ENCODE measurements around the gene ANXA8.

Gene ANXA8

DNA sequence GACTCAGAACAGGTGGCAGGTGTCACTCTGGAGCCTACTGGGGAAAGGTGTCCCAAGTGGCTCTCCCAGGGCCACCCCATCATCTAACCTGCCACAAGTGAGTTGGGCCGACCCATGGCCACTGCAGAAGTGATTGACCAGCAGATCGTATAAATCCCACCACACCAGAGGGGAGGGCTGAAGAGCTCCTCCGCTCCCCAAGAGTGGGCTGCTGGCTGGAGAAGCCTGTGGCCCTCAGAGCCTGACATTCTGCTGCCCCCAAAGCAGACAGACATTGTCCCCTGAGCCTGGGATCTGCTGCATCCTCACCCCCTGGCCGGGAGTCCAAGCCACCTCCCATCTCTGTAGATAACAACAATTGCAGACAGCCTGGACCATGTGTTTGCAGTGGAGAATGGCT lies 36.7 kb downstream of the ANXA8 start:
- no peak for DNase-seq (ENCODE audit: low spot score)

DNA sequence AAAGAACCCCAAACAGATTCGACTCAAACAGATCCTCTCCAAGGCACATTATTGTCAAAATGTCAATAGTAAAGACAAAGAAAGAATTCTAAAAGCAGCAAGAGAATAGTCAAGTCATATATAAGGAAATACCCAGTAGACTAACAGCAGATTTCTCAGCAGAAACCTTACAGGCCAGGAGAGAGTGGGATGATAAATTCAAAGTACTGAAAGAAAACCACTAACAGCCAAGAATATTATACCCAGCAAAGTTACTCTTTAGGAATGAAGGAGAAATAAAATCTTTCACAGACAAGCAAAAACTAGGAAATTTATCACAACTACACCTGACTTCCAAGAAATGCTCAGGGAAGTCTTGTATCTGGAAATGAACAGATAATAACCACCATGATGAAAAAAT lies 38.2 kb downstream of the ANXA8 start:
- no peak for DNase-seq (ENCODE audit: low spot score)

DNA sequence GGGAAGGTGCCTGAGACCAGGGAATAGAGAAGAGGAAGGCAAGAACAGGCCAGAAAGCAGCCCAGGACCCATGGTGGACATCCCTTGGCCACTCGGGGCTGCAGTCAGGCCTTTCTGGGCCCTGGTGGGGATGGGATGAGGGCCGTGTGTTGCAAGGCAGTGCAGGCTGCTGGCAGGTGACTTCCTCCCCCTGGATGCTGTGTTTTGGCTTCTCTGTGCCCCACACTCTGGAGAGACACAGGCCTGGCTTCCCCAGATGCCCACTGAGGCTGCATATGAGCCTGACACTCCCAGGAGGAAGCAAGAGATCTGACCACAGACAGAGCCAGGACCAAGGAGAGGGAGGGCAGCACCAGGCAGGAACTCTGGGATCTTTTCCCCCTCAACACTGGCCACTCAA lies 39.9 kb downstream of the ANXA8 start:
- DNase-seq (ENCODE audit: low spot score), result no peak

DNA sequence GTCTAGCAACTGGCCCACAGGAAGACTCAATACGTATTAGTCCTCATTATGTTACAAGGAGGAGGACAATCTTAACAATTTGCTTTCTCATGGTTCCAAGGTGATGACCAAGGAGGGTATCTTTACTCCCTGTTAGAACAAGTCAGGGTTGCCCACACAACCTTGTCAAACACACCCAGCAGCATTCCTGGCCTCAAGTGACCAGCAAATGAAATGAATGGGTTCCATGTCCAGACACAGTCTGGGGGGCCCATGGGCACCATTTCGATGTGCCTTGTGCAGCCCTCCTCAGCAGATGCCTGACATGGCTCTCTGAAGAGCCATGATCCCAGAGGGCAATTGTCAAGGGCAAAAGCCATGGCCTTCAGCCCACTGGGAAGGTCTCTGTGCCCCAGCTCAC lies 40.8 kb downstream of the ANXA8 start:
- DNase-seq (ENCODE audit: low spot score), result no peak

DNA sequence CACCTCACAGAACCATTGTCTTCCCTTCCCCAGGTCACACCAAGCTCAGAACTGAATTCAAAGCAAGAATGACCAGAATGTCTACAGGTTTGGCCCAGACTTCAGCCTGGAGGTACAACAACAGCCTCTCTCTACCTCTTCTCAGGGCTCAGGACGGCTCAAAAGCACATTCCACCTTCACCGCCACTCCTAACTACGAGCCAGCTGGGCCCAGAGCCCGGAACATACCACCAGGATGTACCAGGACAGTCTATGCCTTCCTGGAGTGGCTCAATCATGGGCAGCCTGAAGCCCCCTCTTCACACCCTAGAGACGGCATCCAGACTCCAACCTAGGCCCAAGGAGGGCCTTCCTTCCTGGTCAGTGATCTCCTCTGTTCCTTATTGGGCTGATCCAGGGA lies 41.6 kb downstream of the ANXA8 start:
- DNase-seq (ENCODE audit: low spot score), result no peak

DNA sequence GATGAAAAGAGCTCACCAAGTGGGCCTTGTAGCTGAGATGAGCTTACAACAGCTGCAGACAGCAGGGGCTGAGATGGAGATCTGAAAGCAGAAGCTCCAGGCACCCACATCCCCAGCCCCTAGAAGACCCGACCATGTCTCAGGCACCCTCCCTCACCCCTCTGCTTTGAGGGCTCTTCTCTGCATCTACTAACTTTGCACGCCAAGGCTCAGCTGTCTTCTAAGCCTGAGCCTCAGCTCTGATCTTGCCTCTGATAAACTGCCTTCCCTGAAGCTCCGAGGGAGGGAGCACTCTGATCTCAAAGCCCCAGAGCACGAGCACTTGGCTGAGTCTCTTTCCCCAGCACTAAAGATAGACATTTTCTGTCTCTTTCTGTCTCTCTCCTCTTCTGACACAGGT lies 42.0 kb downstream of the ANXA8 start:
- no peak for DNase-seq (ENCODE audit: low spot score)

DNA sequence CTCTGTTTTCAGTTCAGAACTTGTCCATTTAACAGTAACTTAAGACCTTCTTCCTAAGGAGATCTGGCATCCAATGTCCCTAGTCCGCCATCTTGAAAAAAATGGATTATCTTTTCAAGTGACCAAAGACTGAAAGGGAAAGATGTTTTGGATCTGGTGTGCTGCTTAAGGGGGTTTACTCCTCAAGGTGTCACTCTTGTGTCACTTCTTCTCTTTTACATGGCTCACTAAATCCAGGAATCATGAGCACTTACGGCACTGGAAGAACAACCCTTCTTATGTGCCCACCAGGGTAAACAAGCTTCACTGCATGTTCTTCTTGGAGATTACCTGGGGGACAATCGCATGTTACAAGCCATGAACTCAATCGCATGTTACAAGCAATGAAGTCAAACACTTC lies 43.7 kb downstream of the ANXA8 start:
- DNase-seq (ENCODE audit: low spot score), result peak; percentile 3

DNA sequence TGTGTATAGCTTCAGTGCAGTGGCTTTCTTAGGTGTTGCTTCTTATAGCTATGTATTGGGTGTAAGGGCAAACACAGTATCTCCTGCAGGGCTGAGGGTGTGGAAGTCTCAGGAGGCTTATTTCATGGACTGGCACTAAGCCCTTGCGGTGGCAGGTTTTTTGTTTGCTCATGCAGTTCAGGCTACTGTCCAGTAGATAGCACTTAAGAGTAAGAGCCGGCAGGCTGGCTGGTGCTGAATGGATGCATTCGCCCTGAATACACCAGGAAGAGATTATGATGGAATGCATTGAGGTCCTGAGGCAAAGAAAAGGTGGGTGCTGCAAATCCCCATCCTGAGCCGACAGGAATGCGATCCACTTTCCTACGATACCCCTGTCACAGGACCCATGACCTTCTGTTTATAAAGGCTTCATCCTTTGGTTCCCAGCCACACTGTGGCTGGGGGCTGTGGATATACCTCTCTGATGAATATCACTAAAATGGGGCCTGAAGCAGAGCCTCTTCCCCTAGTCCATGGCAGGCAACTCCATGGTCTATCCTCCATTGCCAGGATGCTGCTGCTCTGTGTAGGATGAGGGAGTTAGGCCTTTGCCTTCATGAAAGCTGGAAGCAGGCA lies 44.9 kb downstream of the ANXA8 start:
- DNase-seq (ENCODE audit: low spot score), result no peak

DNA sequence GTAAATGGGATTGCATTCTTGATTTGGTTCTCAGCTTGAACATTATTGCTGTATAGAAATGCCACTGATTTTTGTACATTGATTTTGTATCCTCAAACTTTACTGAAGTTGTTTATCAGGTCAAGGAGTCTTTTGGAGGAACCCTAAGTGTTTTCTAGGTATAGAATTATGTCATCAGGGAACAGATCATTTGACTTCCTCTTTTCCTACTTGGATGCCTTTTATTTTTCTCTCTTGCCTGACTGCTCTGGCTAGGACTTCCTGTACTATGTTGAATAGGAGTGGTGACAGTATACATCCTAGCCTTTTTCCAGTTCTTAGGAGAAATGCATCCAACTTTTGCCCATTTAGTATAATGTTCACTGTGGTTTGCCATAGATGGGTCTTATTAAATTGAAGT lies 48.8 kb downstream of the ANXA8 start:
- no peak for DNase-seq (ENCODE audit: low spot score)

DNA sequence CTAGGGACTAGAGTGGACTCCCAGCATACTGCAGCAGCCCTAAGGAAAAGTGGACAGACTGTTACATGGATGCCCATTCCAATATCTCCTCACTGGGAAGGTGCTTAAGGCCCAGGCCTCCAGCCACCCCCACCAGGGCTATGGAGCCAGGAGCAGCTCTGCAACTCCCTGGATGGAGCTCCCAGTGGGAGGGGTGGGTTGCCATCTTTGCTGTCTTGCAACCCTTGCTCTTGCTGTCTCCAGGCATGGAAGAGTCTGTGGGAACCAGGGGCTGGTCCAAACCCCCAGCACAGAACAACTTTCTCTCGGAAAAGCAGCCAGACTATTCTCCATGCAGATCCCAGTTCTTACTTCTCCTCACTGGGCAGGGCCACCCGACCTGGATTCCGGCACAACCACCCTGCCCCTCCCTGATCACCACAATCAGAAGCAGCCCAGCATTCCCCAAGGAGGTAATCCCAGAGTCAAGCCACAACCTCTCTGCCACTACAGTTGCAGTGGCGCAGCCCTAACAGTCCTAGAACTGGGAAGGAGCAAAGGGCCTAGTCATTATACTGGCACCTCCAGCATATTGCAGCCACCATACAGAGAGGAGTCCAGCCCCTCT lies 58.0 kb downstream of the ANXA8 start:
- DNase-seq (ENCODE audit: low spot score), result no peak

DNA sequence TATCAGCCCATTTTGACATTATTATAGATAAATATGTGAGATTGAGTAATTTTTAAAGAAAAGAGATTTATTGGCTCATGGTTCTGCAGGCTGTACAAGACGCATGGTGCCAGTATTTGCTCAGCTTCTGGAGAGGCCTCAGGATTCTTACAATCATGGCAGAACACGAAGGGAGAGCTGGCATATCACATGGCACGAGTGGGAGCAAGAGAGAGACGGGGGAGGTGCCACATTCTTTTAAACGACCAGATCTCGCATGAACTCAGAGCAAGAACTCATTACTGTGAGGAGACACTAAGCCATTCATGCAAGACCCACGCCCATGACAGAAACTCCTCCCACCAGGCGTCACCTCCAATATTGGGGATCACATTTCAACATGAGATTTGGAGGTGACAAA lies 59.7 kb downstream of the ANXA8 start:
- no peak for DNase-seq (ENCODE audit: low spot score)

DNA sequence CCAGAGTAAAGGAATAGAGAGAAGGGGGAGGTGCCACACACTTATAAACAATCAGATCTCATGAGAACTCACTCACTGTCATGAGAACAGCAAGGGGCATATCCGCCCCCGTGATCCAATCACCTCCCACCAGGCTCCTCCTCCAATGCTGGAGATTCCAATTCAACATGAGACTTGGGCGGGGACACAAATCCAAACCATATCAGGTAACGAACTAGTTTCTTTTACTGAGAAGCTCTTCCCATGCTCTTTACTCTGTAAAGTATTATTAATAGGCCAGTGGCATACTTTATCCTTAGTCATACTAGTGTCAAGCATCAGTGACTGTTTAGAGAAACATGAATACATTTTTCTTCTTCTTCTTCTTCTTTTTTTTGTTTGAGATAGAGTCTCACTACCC lies 60.4 kb downstream of the ANXA8 start:
- DNase-seq (ENCODE audit: low spot score), result no peak

DNA sequence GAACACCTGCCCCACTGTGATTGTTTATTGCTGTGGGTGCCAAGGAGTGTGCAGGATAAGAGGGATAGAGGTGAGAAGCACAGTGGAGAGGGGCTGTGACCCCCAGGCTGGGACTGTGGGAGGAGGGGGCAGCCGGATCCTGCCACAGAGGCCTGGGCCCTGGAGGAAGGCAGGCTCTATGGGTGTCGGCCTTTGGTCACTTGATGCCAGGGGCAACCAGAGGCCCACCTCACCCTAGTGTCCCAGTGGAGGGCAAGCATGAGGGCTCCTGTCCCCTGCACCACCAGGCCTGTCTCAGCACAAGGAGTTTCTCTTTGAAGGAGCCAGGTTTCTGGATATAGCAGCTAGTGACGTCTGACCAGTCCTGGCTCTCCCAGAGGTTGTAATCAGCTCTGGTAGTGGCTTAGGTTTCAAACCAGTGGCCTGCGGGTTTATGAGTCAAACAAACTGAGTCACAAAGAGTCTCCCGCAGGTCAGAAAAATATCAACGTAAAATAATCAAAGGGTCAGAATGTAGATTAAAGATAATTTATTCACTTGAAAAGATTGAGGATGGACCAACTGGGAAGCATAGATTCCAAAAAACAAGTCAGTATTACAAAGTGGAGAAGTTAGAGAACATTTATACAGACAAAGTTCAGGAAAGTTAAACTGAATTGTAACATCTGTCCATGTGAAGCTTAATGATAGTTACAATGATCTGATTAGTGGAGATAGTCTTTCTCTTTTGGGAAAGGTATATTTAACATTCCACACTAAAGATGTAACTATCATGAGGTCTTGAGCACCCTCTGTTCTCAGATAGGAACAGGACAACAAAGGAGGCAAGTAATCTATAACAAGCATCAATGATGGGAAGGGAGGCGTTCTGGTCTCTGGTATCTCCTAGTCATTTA lies 62.6 kb downstream of the ANXA8 start:
- no peak for DNase-seq (ENCODE audit: low spot score)

DNA sequence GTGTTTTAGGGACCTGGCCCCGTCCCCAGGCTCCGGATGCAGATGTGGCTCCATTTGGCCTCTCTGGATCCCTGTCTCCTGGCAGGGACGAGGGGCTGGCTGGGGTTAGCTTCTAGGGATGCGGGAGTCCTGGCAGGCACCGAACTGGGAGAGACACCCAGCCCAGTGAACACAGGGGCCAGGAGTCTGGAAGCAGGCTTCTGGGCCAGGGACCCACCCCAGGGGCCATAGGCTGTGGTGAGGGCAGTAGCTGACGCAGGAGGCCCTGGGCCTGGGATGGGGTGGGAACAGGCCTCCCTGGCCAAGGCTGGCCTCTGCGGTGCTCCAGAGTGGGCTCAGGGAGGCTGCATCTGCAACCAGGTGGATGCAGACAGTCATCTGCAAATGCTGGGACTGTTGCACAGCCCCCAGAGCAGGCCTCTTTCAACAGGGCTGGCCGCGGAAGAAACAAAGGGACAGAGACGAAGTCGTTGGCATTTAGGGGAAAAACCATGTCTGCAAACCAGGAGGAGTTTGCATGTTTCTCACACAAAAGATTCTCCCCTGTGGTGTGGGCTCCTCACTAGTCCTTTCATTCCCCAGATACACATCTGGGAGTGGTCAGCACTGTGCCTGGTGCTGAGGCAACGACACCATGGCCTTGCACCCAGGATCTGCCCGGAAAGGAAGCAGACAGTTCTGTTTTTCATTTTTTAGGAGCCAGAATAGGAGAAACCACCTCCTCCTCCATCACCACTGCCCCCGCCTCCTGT lies 63.4 kb downstream of the ANXA8 start:
- no peak for DNase-seq (ENCODE audit: low spot score)

DNA sequence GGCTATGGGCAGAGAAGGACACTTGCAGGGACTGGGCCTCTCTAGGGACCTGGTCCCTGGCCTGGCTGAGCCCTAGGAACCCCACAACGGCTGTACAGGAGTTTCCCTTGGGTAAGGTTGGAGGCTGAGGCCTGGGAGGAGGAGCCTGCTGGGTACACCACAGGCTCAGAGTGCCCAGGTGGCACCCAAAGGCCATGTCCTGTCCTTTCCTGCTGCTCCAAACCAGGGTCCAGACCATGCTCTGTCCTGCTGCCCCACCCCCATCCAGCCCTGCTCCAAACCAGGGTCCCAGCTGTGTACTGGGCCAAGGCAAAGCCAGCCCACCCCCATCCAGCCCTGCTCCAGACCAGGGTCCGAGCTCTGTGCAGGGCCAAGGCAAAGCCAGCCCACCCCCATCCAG lies 64.5 kb downstream of the ANXA8 start:
- DNase-seq (ENCODE audit: low spot score), result no peak

DNA sequence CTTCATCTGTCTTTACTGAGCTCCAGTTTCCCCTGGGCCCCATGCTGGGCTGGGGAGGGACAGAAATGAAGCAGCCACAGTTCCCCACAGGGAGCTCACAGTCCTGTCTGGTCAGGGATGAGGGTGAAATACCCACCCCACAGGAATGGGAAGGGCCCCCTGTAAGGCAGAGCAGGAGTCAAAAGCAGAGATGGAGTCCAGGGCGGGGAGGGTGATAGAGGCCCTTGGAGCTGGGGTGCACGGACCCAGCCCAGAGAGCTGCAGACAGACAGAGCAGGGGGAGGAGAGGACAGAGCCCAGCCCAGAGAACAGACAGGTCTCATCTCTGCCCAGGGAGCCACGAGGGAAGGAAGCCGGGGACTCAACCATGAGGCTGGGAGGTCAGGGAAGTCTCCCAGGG lies 64.9 kb downstream of the ANXA8 start:
- no peak for DNase-seq (ENCODE audit: low spot score)

DNA sequence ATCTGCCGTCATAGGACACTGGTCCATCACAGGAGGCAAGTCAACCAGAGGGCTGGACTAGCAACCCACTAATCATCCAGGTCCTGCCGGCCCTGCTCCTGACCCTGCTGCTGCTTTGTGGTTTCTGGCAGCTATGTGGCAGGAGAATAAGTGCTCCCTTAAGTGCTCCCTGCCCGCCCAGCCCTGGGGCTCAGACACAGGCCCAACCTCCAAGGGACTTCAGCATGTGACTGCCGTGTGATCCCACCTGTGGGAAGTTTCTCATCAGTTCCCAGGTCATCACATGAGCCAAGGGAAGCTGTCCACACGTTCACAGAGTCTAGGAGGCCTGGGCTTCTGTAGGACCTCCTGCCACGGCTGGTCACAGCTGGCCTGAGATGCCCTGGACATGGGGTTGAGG lies 65.6 kb downstream of the ANXA8 start:
- DNase-seq (ENCODE audit: low spot score), result no peak
